Activated T-helper 2 cell treated with anti-CD3 and anti-CD28 coated beads, Interferon-gamma antibody, Interleukin-2, Interleukin-4, amounts not matched to agents 10 μg/mL and 5 μg/mL and 100 μg/mL, durations not matched to agents 14 hours and 24 hours and 36 hours (primary cell): ENCODE results near the gene SIAE. TPM values are rescaled to one million over a fixed set of nuclear protein-coding genes. Genes with fewer than 3 reads are reported as not detected.

Experiments
- total RNA-seq: library from RNA; stranded (reverse); gene quantifications from 2 replicates; pipeline ENCODE4 v1.2.3, GENCODE V29; 2022

Gene SIAE
- total RNA-seq, 1 donor from 2014 or later = 5.0 TPM

Other genes with a start within 250 kb of the SIAE start
- not detected in 2 replicates for gene OR8B4, start 248.9 kb downstream of the SIAE start, total RNA-seq
- gene OR8B8, start 228.0 kb downstream of the SIAE start, total RNA-seq = not detected in 2 replicates
- gene OR8B12, start 130.1 kb downstream of the SIAE start, total RNA-seq = not detected in 2 replicates
- not detected in 2 replicates for gene OR8A1, start 103.7 kb downstream of the SIAE start, total RNA-seq
- gene PANX3, start 62.3 kb downstream of the SIAE start, total RNA-seq = not detected in 2 replicates
- 36.1 and 37.4 TPM in 2 replicates for gene TBRG1, start 50.9 kb downstream of the SIAE start, total RNA-seq
- gene SPA17, start 165 bp upstream of the SIAE start, total RNA-seq = 2.3 and 2.9 TPM in 2 replicates
- gene NRGN, start 66.2 kb upstream of the SIAE start, total RNA-seq = 5.0 and 6.7 TPM in 2 replicates
- not detected in 2 replicates for gene VSIG2, start 78.5 kb upstream of the SIAE start, total RNA-seq
- 0.18 and 0.23 TPM in 2 replicates for gene ESAM, start 88.6 kb upstream of the SIAE start, total RNA-seq
- gene MSANTD2, start 126.7 kb upstream of the SIAE start, total RNA-seq = 10.5 and 10.8 TPM in 2 replicates
- gene ROBO3, start 191.7 kb upstream of the SIAE start, total RNA-seq = 9.0 and 10.6 TPM in 2 replicates
- gene ROBO4, start 224.1 kb upstream of the SIAE start, total RNA-seq = not detected in 2 replicates
- gene HEPN1, start 245.5 kb upstream of the SIAE start, total RNA-seq = not detected in 2 replicates